HG03103 (cell line): Measurements from ENCODE around the gene TMEM114.
"Not testable (repeated sequence)": the region's sequence is repeated elsewhere in the genome, so short reads cannot be mapped to it uniquely, and the experiment has no call there.

Experiments
- ATAC-seq: cut with Tn5 transposase; IDR thresholded peaks from one replicate; pipeline ENCODE4 v1.9.1; 2021; ENCODE audit warnings: low read depth; ENCODE audit not compliant: unreplicated experiment

TMEM114 gene

DNA sequence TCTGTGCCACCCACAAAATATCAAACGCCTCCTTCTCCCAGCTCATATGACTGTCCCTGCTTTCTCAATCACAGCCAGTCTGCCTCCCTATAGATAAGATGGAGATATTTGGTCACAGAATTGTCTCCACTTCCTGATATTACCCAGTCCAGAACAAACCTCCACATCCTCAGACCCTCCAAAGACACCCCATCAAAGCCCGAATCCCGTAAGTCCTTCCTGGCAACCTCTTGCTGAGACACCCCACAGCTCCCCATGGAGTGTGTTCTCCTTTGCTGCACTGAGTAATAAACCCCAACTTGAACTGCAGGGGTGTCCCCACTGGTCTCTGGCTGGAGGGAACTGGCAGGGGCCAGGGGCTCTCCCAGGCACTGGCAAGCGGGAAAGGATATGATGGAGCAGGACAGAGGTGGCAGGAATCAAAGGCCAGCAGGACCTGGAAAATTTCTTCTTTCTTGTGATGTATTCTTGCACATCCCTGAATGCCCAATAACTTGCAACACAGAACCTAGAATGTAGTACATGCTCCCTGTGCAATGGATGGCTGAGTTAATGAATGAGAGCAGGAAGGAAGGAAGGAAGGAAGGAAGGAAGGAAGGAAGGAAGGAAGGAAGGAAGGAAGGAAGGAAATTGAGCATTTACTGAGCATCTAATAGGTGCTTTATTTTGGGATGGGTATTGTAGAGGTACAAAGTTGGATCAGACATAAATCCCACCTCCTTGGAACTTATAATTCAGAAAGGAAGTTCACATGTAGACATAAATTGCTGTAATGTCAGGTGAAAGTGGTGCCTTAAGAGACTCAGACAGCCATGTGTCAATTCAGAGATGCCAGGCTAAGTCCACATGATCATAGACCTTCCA lies 13.9 kb downstream of the TMEM114 start:
- no peak for ATAC-seq

DNA sequence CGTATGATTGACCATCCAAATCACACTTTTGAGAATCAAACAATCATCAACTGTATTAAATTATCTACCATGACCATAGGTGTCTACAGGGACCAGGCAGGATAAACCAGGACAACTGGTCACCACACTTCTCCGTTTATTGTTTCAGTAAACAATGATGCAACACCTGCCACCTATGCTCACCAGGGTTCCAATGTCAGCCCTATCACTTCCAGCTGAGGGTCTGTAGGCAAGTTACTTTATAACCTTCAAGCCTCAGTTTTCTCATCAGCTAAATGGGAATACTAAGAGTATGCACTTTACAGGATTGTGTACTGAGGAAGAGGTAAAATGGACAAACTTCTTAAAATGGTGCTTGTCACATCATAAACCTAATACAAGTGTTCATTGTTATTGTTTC lies 14.9 kb downstream of the TMEM114 start:
- no peak for ATAC-seq

DNA sequence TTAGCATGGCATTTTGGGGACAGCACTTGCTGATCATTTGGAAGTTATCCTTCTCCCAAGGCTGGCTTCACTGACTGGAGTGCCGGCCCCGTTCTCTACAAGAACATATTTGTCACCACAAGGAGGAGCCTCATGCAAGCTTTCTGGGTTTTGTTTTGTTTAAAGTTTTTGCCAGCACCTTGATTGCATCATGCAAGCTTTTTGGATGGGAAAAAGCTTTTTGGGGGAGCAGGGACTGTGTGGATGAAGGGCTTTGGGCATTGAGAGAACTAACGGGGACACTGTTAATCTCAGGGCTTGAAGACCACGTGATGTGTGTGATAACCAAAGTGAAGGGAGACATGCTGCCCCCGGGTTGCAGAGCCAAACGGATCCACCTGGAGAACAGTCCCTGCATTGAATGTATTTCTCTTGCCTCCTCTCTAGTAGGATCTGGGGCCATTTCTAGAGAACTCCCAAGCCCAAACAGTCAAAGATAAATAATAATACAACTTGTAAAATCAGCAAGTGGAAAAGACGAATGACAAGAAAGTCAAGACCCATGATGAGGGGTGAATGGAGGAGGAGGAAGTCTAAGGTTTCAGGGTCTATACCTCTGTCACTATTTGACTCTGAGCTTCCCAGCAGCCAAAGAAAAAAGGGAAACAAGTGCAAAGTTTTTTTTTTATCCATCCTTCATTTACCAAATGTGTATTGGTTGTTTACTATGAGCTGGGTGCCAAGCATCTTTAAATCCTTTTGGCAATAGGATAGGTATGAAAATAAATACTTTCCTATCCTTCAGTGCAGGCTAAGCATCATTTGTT lies 17.2 kb downstream of the TMEM114 start:
- ATAC-seq = no peak

DNA sequence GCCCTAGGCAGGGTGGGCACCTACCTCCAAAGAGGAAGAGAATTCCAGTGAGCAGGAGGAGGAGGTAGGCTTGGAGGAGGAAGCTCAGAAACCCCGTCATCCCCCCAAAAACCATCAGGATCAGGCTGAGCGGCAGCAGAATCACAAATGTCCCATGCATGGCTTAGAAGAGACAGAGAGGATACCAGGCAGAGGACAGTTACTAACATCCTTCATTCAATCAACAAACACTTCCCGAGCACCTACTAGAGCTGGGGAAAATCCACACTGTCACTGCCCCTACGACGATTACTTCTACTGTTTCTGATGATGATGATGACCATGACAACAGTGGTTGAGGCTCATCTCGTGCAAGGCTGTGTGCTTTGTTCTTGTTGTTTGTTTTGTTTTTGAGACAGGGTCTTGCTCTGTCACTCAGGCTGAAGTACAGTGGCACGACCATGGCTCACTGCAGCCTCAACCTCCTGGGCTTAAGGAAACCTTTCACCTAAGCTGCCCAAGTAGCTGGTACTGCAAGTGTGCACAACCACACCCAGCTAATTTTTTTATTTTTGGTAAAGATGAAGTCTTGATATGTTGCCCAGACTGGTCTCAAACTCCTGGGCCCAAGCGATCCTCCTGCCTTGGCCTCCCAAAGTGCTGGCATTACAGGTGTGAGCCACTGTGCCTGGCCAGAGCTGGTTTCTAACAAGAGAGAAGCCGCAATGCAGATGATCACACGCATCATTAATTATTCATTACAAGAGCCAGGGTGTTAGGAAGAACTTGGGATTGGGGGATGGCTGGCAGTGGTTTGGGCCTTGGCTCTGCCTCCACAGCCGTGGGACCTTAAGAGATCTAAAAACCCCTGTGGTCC lies 18.0 kb downstream of the TMEM114 start:
- no peak for ATAC-seq

DNA sequence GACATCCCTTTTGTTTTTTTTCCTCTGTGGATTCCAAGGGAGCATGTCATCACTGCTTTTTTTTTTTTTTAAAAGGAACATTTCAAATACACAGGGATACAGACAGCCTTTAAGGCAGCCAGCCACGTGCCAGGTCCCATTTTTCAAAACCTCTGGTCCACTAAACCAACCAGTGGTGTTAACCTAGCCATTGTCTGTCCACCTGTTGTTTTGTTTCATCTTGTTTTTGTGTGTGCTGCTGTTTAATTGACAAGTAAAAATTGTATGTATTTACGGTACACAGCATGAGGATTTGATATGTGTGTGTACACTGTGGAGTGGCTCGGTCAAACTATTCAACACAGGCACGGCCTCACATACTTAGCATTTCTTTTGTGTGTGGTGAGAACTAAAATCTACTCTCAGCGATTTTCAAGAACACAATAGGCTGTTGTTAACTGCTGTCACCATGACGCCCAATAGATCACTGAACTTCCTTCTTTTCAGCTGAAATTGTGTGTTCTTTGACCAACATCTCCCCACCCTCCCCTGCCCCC lies 19.2 kb downstream of the TMEM114 start:
- ATAC-seq = no peak

DNA sequence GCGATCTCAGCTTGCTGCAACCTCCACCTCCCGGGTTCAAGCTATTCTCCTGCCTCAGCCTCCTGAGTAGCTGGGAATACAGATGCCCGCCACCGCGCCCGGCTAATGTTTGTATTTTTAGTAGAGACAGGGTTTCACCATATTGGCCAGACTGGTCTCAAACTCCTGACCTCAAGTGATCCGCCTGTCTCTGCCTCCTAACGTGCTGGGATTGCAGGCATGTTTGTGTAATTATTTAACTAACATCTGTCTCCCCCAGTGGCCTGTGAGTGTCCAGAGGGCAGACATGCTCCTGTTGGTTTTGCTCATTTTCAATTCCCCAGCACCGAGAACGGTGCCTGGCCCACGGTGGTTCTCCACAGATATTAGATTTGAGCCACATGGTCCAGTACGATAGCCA lies 19.9 kb downstream of the TMEM114 start:
- ATAC-seq = not testable (repeated sequence)

DNA sequence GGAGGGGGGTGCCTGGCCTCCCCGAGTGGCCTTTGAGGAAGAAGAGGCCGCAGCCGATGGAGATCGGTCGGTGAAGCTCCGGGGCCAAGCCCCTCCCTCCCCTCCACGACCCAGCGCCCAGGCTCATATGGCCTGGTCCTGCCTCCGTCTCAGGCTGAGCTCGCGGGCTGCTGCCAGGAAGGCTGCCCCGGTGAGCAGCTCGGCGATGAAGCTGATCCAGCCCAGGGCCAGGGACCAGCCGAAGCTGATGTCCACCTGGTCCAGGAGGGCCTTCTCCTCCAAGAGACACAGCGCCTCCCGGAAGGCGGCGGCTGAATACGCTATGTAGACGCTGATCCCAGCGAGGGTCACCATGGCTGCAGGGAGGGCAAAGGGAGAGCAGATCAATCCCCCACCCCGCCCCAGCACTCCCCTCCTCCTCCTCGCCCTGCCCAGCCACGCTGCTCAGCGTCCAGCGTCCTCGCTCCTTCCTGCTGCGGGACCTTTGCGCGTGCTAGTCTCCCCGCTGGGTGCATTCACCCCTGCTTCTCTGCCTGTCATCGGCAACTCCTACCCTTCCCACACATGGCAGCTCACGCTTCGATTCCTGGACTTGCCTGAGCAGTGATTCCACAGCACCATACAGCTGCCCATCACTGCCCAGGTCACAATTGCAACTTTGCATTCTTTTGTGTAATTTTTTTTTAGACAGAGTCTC lies 20.5 kb downstream of the TMEM114 start:
- no peak for ATAC-seq

DNA sequence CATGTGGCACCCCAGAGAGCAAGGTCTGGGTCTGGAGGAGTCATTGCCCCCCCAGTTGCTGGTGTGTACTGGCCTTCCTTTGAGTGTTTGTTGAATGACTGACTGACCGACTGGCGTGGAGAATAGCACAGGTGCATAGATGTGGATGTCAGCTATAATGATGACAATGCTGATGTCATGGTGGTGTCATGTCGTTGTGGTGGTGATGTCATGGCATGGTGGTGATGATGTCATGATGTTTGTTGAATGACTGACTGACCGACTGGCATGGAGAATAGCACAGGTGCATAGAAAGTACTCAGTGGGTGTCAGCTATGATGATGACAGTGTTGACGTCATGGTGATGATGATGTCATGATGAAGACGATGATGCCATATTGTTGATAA lies 22.1 kb downstream of the TMEM114 start:
- no peak for ATAC-seq

DNA sequence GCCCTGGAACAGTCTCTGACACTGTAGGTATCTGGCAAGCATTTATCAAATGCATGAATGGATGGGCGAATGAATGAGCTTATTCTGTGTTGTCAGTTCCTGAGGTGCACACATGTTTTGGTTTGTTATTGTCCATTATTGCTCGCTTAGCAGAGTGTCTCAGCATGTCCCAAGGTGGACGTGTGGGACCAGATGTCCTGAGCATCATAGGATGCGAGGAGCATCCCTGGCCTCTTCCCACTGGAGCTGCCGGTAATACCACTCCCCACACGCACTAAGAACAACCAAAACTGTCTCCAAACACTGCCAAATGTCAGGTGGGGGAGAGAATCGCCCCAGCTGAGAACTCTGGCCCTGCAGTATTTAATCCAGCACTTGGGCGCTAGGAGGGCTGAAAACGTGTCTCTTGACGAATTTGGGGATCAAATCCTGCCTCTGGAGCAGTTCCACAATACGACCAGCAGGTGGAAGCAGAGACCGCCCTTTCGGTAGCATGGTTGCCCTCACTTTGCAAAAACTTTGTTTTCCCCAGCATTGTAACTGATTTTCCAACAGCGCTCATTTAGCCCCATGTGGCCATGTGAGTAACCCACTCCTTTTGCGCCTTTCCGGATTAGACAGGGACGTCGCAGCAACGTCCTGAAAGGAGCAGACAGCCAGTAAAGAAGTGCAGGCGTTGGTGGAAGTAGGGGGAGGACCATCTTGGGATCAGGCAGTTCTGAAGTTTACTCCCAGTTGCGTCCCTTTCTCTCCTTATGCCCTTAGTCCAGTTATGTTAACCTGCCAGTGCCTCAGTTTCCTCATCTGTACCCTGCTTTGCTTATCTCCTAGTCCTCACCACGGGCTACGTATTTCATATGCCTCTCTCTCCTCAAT lies 22.7 kb downstream of the TMEM114 start:
- ATAC-seq = peak; percentile 96

DNA sequence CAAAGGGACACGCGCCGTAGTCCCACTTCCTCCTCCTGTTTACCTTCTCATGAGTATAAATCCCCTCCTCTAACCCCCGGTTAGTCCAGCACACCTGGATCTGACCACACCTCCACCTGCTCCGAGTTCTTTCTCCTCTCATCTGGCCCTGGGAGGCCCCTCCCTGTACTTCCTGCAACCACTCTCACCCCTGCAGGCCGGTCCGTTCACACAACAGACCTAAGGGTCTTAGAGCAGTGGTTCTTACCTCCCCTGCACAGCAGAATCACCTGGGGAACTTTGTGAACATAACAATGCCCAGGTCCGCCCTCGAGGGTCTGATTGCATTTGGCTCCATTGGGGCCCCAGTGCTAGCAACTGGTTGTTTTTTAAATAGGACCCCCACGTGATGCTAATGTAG lies 24.8 kb downstream of the TMEM114 start:
- ATAC-seq = no peak

DNA sequence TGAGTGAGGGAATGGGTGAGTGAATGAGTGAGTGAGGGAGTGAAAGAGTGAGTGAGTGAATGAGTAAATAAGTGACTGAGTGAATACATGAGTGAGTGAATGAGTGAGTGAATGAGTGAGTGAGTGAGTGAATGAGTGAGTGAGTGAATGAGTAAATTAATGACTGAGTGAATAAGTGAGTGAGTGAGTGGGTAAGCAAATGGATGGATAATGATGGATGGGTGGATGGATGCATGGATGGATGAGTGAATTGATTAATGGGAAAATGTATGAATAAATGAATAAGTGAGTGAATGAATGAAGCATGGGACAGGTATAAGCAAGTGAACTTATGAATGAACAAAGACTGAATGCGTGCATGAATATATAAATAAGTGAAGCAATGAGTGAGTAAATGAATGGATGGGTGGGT lies 25.4 kb downstream of the TMEM114 start:
- no peak for ATAC-seq

DNA sequence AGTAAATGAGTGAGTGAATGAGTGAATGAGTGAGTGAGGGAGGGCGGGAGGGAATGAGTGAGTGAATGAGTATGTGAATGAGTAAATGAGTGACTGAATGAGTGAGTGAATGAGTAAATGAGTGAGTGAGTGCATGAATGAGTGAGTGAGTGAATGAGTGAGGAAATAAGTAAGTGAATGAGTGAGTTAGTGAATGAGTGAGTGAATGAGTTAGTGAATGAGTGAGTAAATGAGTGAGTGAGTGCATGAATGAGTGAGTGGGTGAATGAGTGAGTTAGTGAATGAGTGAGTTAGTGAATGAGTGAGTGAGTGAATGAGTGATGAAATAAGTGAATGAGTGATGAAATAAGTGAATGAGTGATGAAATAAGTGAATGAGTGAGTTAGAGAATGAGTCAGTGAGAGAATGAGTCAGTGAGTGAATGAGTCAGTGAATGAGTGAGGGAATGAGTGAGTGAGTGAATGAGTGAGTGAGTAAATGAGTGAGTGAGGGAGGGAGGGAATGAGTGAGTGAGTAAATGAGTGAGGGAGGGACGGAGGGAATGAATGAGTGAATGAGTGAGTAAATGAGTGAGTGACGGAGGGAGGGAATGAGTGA lies 26.3 kb downstream of the TMEM114 start:
- not testable (repeated sequence) for ATAC-seq

DNA sequence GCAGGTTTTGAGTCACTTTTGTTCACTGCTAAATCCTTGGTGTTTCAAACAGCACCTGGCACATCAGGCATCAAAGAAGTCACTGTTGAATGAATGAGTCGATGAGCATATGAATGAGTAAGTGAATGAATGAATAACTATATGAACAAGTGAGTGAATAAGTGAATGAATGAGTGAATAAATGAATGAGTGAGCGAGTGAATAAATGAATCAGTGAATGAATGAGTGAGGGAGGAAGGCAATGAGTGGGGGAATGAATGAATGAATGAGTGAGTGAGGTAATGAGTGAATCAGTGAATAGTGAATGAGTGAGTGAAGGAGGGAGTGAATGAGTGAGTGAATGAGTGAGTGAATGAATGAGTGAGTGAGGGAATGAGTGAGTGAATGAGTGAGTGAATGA lies 28.8 kb downstream of the TMEM114 start:
- no peak for ATAC-seq

DNA sequence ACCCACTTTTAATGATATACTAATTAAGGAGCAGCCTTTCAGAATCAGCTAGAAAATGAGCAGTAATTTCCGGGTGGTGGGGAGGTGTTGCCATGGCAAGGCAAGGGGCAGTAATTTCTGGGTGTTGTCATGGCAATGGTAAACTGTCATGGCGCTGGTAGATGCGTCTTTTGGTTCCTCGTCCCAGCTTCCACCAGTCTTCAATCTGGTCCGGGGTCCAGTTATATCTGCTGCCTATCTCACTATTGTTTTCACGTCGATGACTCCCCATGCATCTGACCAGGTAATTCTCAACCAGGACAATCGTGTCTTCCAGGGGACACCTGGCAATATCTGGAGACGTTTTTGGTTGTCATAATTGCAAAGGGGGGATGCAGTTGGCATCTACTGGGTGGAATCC lies 34.9 kb downstream of the TMEM114 start:
- ATAC-seq = no peak

DNA sequence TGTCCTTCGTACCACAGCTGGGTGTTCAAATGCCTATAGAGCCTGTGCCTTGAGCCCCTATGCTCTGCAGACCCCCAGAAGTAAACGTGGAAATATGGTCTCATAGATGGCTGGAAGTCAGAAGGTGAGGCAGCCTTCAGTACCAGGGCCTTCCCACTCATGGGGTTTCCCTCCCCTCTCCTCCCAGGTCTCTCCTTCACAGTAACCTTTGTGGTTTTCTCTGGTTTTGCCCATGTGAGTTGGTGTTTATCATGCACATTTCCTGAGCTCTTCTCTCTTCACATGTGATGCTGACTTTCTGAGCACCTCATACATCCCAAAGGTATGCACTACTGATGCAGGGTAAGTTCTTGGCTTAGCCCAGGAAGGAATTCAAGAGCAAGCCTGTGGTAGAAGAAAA lies 35.4 kb downstream of the TMEM114 start:
- no peak for ATAC-seq

DNA sequence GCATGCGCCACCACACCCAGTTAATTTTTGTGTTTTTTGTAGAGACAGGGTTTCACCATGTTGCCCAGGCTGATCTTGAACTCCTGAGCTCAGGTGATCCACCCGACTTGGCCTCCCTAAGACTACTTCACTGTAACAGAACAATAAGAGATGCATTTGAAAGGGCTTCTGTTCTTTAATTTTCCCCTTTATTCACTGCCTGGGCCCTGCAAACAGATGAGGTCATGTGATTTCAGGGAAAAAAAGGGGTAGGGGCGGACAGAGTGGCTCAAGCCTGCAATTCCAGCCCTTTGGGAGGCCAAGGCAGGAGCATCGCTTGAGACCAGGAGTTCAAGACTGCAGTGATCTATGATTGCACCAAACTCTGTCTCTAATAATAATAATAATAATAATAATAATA lies 36.3 kb downstream of the TMEM114 start:
- ATAC-seq = no peak

DNA sequence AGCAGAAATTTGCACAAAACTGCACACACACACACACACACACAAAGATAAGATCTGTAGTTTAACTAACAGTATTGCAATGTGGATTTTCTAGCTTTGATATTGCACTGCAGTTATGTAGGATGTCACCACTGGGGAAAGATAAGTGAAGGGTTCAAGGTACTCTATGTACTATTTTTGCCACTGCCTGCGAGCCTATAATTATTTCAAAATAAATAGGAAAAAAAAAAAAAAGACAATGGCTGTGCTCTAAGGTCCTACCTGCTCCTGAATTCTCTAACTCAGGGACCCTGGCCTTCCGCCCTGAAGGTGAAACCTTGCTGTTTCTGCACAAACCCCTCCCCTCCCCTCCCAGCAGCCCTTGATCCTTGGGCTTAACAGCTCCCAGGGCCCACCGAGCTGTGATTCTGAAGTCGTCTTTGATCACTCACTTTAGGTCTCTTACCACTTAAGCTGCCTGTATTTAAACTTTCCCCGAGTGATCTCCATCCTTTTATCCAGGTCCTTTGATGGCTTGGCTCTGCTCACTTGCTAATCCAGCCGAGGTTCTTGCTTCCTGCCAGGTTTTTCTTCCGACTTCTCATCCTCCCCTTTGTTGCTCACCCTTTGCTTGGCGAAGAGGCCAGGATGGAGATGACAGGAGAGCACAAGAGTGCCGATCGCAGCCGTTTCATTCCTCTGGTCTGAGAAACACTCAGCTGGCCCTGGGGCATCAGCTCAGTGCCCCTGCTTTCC lies 37.7 kb downstream of the TMEM114 start:
- no peak for ATAC-seq
